ENCODE results near the gene THRB. TPM values are rescaled to one million over a fixed set of nuclear protein-coding genes. Genes with fewer than 3 reads are reported as not detected.
A peak's percentile ranks its signal among the peaks of the same experiment; 100 is the strongest.

THRB gene
- total and polyA plus RNA-seq, 11 donors: 4.8 to 28.5 (median 21.0) TPM

- 7 to 28% (median 24%) methylated on average over 1 of the region's 1 CpG for WGBS, 4 donors
- intact Hi-C loops (cut with DNase I): no loop called here
- no peak for TF ChIP-seq POLR2A (IDR thresholded peaks at IDR 0.05)
- no peak for TF ChIP-seq CTCF (IDR thresholded peaks at IDR 0.05)
- Histone ChIP-seq H3K27ac (no peak overlapping the region), H3K4me1 (peaks cover 0 to 24% (median 6%) of the 10 kb centered on the region in 12 donors), H3K36me3 (no peaks in the 10 kb centered on the region), H3K9me3 (no peaks in the 10 kb centered on the region), H3K27me3 (no peaks in the 10 kb centered on the region), H3K4me3 (no peak overlapping the region)
- ATAC-seq (no peak), DNase-seq (no peak)
These were observed 339.9 kb downstream of the THRB start for GRCh38 chr3:24154781-24155180.

GRCh38 chr3:24154013-24154695 lies 340.5 kb downstream of the THRB start:
- WGBS, 4 donors: 86 to 95% (median 90%) methylated on average over 2 of the region's 2 CpGs
- Histone ChIP-seq H3K4me3 (no peak overlapping the region), H3K4me1 (peaks cover 0 to 24% (median 6%) of the 10 kb centered on the region in 12 donors), H3K36me3 (no peaks in the 10 kb centered on the region), H3K27me3 (no peaks in the 10 kb centered on the region), H3K9me3 (no peaks in the 10 kb centered on the region), H3K27ac (no peak overlapping the region)
- ATAC-seq (no peak), DNase-seq (no peak)
- no peak for TF ChIP-seq CTCF (IDR thresholded peaks at IDR 0.05)
- TF ChIP-seq POLR2A (IDR thresholded peaks at IDR 0.05): no peak
- intact Hi-C loops (cut with DNase I): no loop called here

GRCh38 chr3:24151594-24151993 lies 343.1 kb downstream of the THRB start:
- Histone ChIP-seq H3K4me3 (no peak overlapping the region), H3K27ac (peak overlapping the region in 5 of 12 donors; percentile 5 to 52 (median 34))

GRCh38 chr3:24149032-24149431 lies 345.6 kb downstream of the THRB start:
- intact Hi-C loops (cut with DNase I): no loop called here
- ATAC-seq: no peak

More at GRCh38 chr3:24151594-24151993, 343.1 kb downstream of the THRB start:
- no peaks in the 10 kb centered on the region for H3K27me3 ChIP-seq
- DNase-seq (no peak), ATAC-seq (peak in 3 of 4 donors; percentile 52 to 69 (median 63))
- H3K4me1 ChIP-seq: peaks cover 0 to 26% (median 6%) of the 10 kb centered on the region in 12 donors
- no peaks in the 10 kb centered on the region for H3K36me3 ChIP-seq
- intact Hi-C loops (cut with DNase I): no loop called here
- no peaks in the 10 kb centered on the region for H3K9me3 ChIP-seq
- no peak for TF ChIP-seq POLR2A (IDR thresholded peaks at IDR 0.05)
- no peak for TF ChIP-seq CTCF (IDR thresholded peaks at IDR 0.05)
- 43 to 48% (median 45%) methylated on average over 3 of the region's 3 CpGs for WGBS, 4 donors

More at GRCh38 chr3:24149032-24149431, 345.6 kb downstream of the THRB start:
- TF ChIP-seq POLR2A (IDR thresholded peaks at IDR 0.05) (no peak), CTCF (IDR thresholded peaks at IDR 0.05) (no peak)
- Histone ChIP-seq H3K4me1 (peaks cover 0 to 43% (median 15%) of the 10 kb centered on the region in 12 donors), H3K27me3 (no peaks in the 10 kb centered on the region), H3K36me3 (no peaks in the 10 kb centered on the region), H3K27ac (no peak overlapping the region), H3K4me3 (no peak overlapping the region), H3K9me3 (no peaks in the 10 kb centered on the region)
- DNase-seq: no peak
- 72 to 100% (median 82%) methylated on average over 2 of the region's 2 CpGs for WGBS, 4 donors

All from heart left ventricle (tissue), 16 donors.